ENCODE results near the gene UVRAG.

Gene UVRAG

GRCh38 chr11:76176463-76176862, 361.5 kb downstream of the UVRAG start:
- no peak for DNase-seq

- DNase-seq, result no peak
Measured at GRCh38 chr11:76177250-76177686, 362.3 kb downstream of the UVRAG start.

- DNase-seq, result no peak
Measured at GRCh38 chr11:76179147-76179546, 364.1 kb downstream of the UVRAG start.

GRCh38 chr11:76181371-76181770, 366.4 kb downstream of the UVRAG start:
- DNase-seq, result no peak

- DNase-seq, result no peak
Measured at GRCh38 chr11:76184551-76184993, 369.6 kb downstream of the UVRAG start.

- DNase-seq, result no peak
Measured at GRCh38 chr11:76185511-76185910, 370.5 kb downstream of the UVRAG start.

- DNase-seq, result no peak
Measured at GRCh38 chr11:76185931-76186401, 371.0 kb downstream of the UVRAG start.

GRCh38 chr11:76186776-76187279, 371.8 kb downstream of the UVRAG start:
- DNase-seq, result no peak

- no peak for DNase-seq
Measured at GRCh38 chr11:76188873-76189272, 373.9 kb downstream of the UVRAG start.

- DNase-seq, result no peak
Measured at GRCh38 chr11:76189682-76190081, 374.7 kb downstream of the UVRAG start.

- DNase-seq, result no peak
Measured at GRCh38 chr11:76190376-76190775, 375.4 kb downstream of the UVRAG start.

Data from amniotic stem cell (primary cell).